Endothelial cell of umbilical vein (primary cell): ENCODE results near the gene BCAS4.

Experiments used
- CTCF ChIP-seq, 2 donors: IDR thresholded peaks; 1 replicate in 1 of 2; 2 replicates in 1 of 2; pipeline ENCODE4 v1.5.1; 2011; ENCODE audit warnings: low read length in 2 of 2, mild to moderate bottlenecking in 2 of 2, moderate library complexity in 2 of 2, control low read depth in 1 of 2, inconsistent platforms in 1 of 2, low read depth in 1 of 2; ENCODE audit not compliant: insufficient read depth in 1 of 2; ENCODE audit errors: extremely low read depth in 1 of 2
- EZH2 ChIP-seq: IDR thresholded peaks from 2 replicates; pipeline ENCODE4 v1.6.1; 2012; ENCODE audit warnings: borderline replicate concordance, low read depth, mild to moderate bottlenecking, moderate library complexity, low read length, inconsistent platforms; ENCODE audit not compliant: severe bottlenecking
- FOS ChIP-seq: IDR thresholded peaks from 2 replicates; pipeline ENCODE4 v1.6.1; 2011; ENCODE audit warnings: mild to moderate bottlenecking, low read length, moderate library complexity, borderline replicate concordance; ENCODE audit not compliant: insufficient read depth
- MYC ChIP-seq: IDR thresholded peaks from one replicate; pipeline ENCODE4 v1.6.1; 2011; ENCODE audit warnings: mild to moderate bottlenecking, low read depth, low read length
- POLR2A ChIP-seq: IDR thresholded peaks from 2 replicates; pipeline ENCODE4 v1.6.1; 2012; ENCODE audit warnings: low read depth, mild to moderate bottlenecking, control low read depth, low read length
- POLR2AphosphoS5 ChIP-seq: IDR thresholded peaks from 2 replicates; pipeline ENCODE4 v1.6.1; 2012; ENCODE audit warnings: low read depth, mild to moderate bottlenecking, control low read depth, low read length, moderate library complexity; ENCODE audit not compliant: insufficient read depth
- TF ChIP-seq, protein P1 (sequence below): IDR thresholded peaks from 2 replicates; pipeline ENCODE4 v1.6.1; 2011; ENCODE audit not compliant: insufficient read depth, insufficient read length

DNA sequence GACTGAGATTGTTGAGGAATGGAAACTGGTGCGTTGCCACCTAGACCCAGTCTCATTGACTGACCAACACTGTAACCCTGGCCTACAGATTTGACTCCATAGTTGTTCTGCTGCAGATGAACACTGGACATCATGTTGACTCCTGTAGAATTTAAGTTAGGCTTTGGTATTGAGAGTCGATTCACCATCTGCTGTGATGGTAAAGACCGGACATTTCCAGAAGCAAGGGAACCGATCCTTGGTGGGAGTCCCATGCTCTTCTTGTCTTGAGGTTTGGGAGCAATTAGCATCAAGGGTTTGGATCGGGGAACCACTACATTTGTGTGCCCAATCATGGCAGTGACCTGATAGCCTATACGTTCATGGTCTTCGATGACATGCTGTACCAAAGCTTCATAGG lies 98.8 kb downstream of the BCAS4 start:
- TF ChIP-seq POLR2AphosphoS5: no peak
- TF ChIP-seq MYC: no peak
- TF ChIP-seq CTCF (IDR thresholded peaks at IDR 0.05; ENCODE audit: extremely low read depth in 1 of 2, insufficient read depth in 1 of 2, low read depth in 1 of 2, low read length in 2 of 2): no peak
- no peak for TF ChIP-seq POLR2A
- TF ChIP-seq, protein P1, sequence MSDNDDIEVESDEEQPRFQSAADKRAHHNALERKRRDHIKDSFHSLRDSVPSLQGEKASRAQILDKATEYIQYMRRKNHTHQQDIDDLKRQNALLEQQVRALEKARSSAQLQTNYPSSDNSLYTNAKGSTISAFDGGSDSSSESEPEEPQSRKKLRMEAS: no peak
- TF ChIP-seq FOS: no peak
- TF ChIP-seq EZH2: no peak
